WTC11 (cell line): ENCODE measurements around the gene MYOM3.

ENCODE experiments used
- ELF4 ChIP-seq: sonication (generic); formaldehyde crosslinking; IDR thresholded peaks from 2 replicates; pipeline ENCODE4 v1.8.1; 2022; ENCODE audit warnings: low read depth, mild to moderate bottlenecking, moderate library complexity, missing genetic modification reagents
- TF ChIP-seq, protein P1 (sequence below): fragments of 200-600 bp; IDR thresholded peaks from 2 replicates; pipeline ENCODE4 v1.8.0; 2022; ENCODE audit warnings: antibody characterized with exemption

DNA sequence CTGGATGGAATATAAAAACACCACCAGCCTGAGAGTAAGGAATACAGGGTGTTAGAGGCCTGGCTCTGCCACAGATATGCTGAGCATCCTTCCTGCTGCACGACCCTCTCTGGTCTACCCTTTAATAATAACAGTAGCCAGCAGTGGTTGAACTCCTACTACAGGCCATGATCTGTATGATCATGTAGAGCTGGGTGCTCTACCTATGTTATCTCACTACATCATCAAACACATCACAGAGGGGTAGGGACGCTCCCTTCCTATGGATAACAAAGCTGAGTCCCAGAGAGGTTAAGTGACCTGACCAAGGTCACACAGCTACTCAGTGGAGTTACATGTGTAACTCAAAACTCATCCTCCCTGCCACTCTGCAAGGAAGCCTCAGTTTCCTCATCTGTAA, 13.0 kb upstream of the MYOM3 start:
- TF ChIP-seq, protein P1, sequence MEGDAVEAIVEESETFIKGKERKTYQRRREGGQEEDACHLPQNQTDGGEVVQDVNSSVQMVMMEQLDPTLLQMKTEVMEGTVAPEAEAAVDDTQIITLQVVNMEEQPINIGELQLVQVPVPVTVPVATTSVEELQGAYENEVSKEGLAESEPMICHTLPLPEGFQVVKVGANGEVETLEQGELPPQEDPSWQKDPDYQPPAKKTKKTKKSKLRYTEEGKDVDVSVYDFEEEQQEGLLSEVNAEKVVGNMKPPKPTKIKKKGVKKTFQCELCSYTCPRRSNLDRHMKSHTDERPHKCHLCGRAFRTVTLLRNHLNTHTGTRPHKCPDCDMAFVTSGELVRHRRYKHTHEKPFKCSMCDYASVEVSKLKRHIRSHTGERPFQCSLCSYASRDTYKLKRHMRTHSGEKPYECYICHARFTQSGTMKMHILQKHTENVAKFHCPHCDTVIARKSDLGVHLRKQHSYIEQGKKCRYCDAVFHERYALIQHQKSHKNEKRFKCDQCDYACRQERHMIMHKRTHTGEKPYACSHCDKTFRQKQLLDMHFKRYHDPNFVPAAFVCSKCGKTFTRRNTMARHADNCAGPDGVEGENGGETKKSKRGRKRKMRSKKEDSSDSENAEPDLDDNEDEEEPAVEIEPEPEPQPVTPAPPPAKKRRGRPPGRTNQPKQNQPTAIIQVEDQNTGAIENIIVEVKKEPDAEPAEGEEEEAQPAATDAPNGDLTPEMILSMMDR = no peak
- no peak for TF ChIP-seq ELF4
